ENCODE measurements around the gene FANCC.

DNA sequence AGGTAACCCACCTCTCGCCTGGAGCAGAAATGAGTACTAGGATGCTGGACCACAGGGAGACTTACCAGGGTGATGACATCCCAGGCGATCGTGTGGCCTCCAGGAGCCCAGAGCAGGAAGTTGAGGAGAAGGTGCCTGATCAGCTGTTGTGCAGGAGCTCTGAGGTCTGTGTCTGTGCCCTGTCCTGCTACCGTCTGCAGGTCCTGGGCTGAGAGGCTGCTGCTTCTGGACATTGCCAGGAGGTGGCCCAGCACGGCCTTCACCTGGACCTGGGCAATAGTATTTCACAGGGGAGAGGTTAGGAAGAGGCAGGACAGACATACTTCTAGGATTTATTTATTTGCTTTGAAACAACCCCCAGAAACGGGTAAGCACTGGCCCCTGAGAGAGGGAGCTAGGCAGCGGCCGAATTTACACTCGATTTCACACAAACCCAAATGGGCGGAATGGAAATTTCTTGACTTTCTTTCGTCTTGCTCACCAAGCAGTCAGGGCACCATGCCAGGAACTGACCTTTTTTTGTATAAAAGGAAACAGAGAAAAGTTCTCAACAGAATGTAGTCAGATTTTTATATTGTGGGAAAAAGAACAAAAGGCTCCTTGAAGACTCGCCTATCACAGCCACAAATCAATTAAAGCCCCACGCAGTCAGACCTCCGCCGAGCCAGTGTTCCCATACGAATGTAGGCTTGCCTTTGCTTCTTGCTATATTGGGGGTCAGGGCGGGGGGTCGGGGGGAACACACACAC lies 210.3 kb downstream of the FANCC start:
- no peak for TF ChIP-seq JUND (IDR thresholded peaks at IDR 0.05)
- TF ChIP-seq, protein P1, sequence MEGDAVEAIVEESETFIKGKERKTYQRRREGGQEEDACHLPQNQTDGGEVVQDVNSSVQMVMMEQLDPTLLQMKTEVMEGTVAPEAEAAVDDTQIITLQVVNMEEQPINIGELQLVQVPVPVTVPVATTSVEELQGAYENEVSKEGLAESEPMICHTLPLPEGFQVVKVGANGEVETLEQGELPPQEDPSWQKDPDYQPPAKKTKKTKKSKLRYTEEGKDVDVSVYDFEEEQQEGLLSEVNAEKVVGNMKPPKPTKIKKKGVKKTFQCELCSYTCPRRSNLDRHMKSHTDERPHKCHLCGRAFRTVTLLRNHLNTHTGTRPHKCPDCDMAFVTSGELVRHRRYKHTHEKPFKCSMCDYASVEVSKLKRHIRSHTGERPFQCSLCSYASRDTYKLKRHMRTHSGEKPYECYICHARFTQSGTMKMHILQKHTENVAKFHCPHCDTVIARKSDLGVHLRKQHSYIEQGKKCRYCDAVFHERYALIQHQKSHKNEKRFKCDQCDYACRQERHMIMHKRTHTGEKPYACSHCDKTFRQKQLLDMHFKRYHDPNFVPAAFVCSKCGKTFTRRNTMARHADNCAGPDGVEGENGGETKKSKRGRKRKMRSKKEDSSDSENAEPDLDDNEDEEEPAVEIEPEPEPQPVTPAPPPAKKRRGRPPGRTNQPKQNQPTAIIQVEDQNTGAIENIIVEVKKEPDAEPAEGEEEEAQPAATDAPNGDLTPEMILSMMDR (IDR thresholded peaks at IDR 0.05; ENCODE audit: low read depth, low read length, missing input control), result no peak
- TF ChIP-seq, protein P2, sequence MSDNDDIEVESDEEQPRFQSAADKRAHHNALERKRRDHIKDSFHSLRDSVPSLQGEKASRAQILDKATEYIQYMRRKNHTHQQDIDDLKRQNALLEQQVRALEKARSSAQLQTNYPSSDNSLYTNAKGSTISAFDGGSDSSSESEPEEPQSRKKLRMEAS (IDR thresholded peaks at IDR 0.05), result no peak
- TF ChIP-seq, protein P3, sequence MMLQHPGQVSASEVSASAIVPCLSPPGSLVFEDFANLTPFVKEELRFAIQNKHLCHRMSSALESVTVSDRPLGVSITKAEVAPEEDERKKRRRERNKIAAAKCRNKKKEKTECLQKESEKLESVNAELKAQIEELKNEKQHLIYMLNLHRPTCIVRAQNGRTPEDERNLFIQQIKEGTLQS (IDR thresholded peaks at IDR 0.05), result no peak
- TF ChIP-seq TAF1 (conservative IDR thresholded peaks at IDR 0.05), result no peak
- no peak for TF ChIP-seq YY1 (IDR thresholded peaks at IDR 0.05)
- TF ChIP-seq RXRA (IDR thresholded peaks at IDR 0.05), result no peak
- no peak for TF ChIP-seq FOXA1 (IDR thresholded peaks at IDR 0.05)
- TF ChIP-seq GABPA (IDR thresholded peaks at IDR 0.05 in 1 of 2, conservative IDR thresholded peaks at IDR 0.05 in 1 of 2), result no peak
- TF ChIP-seq, protein P4, sequence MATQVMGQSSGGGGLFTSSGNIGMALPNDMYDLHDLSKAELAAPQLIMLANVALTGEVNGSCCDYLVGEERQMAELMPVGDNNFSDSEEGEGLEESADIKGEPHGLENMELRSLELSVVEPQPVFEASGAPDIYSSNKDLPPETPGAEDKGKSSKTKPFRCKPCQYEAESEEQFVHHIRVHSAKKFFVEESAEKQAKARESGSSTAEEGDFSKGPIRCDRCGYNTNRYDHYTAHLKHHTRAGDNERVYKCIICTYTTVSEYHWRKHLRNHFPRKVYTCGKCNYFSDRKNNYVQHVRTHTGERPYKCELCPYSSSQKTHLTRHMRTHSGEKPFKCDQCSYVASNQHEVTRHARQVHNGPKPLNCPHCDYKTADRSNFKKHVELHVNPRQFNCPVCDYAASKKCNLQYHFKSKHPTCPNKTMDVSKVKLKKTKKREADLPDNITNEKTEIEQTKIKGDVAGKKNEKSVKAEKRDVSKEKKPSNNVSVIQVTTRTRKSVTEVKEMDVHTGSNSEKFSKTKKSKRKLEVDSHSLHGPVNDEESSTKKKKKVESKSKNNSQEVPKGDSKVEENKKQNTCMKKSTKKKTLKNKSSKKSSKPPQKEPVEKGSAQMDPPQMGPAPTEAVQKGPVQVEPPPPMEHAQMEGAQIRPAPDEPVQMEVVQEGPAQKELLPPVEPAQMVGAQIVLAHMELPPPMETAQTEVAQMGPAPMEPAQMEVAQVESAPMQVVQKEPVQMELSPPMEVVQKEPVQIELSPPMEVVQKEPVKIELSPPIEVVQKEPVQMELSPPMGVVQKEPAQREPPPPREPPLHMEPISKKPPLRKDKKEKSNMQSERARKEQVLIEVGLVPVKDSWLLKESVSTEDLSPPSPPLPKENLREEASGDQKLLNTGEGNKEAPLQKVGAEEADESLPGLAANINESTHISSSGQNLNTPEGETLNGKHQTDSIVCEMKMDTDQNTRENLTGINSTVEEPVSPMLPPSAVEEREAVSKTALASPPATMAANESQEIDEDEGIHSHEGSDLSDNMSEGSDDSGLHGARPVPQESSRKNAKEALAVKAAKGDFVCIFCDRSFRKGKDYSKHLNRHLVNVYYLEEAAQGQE (IDR thresholded peaks at IDR 0.05), result no peak

Measured in liver (tissue), 3 donors.